ENCODE measurements around the gene CGB1.
A peak's percentile ranks its signal among the peaks of the same experiment; 100 is the strongest.
"Not testable (repeated sequence)": the region's sequence is repeated elsewhere in the genome, so short reads cannot be mapped to it uniquely, and the experiment has no call there.

The CGB1 gene

GRCh38 chr19:49056101-49056901, 19.6 kb upstream of the CGB1 start:
- Histone ChIP-seq H3K9me3 (ENCODE audit: severe bottlenecking) (no peaks in the 10 kb centered on the region), H3K4me1 (ENCODE audit: insufficient read depth, poor library complexity, severe bottlenecking) (no peaks in the 10 kb centered on the region), H3K27me3 (ENCODE audit: insufficient read depth, poor library complexity, severe bottlenecking) (no peaks in the 10 kb centered on the region), H3K36me3 (ENCODE audit: low read depth) (no peaks in the 10 kb centered on the region), H3K4me3 (ENCODE audit: severe bottlenecking) (peak overlapping the region; percentile 45), H3K27ac (ENCODE audit: poor library complexity, severe bottlenecking) (peak overlapping the region; percentile 59)
- DNase-seq (ENCODE audit: low spot score) (peak; percentile 73), ATAC-seq (ENCODE audit: low read depth) (peak; percentile 71)
- TF ChIP-seq, protein P1, sequence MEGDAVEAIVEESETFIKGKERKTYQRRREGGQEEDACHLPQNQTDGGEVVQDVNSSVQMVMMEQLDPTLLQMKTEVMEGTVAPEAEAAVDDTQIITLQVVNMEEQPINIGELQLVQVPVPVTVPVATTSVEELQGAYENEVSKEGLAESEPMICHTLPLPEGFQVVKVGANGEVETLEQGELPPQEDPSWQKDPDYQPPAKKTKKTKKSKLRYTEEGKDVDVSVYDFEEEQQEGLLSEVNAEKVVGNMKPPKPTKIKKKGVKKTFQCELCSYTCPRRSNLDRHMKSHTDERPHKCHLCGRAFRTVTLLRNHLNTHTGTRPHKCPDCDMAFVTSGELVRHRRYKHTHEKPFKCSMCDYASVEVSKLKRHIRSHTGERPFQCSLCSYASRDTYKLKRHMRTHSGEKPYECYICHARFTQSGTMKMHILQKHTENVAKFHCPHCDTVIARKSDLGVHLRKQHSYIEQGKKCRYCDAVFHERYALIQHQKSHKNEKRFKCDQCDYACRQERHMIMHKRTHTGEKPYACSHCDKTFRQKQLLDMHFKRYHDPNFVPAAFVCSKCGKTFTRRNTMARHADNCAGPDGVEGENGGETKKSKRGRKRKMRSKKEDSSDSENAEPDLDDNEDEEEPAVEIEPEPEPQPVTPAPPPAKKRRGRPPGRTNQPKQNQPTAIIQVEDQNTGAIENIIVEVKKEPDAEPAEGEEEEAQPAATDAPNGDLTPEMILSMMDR (IDR thresholded peaks at IDR 0.05; ENCODE audit: poor library complexity, severe bottlenecking), result no peak

- not testable (repeated sequence) for H3K4me1 ChIP-seq (ENCODE audit: insufficient read depth, poor library complexity, severe bottlenecking); H3K27me3 ChIP-seq (ENCODE audit: insufficient read depth, poor library complexity, severe bottlenecking); H3K36me3 ChIP-seq (ENCODE audit: low read depth); H3K9me3 ChIP-seq (ENCODE audit: severe bottlenecking); H3K4me3 ChIP-seq (ENCODE audit: severe bottlenecking); DNase-seq (ENCODE audit: low spot score)
- peak overlapping the region; percentile 34 for H3K27ac ChIP-seq (ENCODE audit: poor library complexity, severe bottlenecking)
- peak; percentile 99 for ATAC-seq (ENCODE audit: low read depth)
Observed at GRCh38 chr19:49050376-49051033, 13.8 kb upstream of the CGB1 start.

GRCh38 chr19:49049834-49050233, 13.1 kb upstream of the CGB1 start:
- H3K9me3 ChIP-seq (ENCODE audit: severe bottlenecking); H3K27me3 ChIP-seq (ENCODE audit: insufficient read depth, poor library complexity, severe bottlenecking); H3K4me3 ChIP-seq (ENCODE audit: severe bottlenecking); DNase-seq (ENCODE audit: low spot score); H3K36me3 ChIP-seq (ENCODE audit: low read depth); ATAC-seq (ENCODE audit: low read depth); H3K4me1 ChIP-seq (ENCODE audit: insufficient read depth, poor library complexity, severe bottlenecking): not testable (repeated sequence)
- peak overlapping the region; percentile 34 for H3K27ac ChIP-seq (ENCODE audit: poor library complexity, severe bottlenecking)

- not testable (repeated sequence) for H3K4me1 ChIP-seq (ENCODE audit: insufficient read depth, poor library complexity, severe bottlenecking); H3K4me3 ChIP-seq (ENCODE audit: severe bottlenecking); H3K27me3 ChIP-seq (ENCODE audit: insufficient read depth, poor library complexity, severe bottlenecking); ATAC-seq (ENCODE audit: low read depth); H3K36me3 ChIP-seq (ENCODE audit: low read depth); H3K9me3 ChIP-seq (ENCODE audit: severe bottlenecking); DNase-seq (ENCODE audit: low spot score); H3K27ac ChIP-seq (ENCODE audit: poor library complexity, severe bottlenecking)
Observed at GRCh38 chr19:49049011-49049410, 12.3 kb upstream of the CGB1 start, which contains the start of gene CGB8. TSS of gene CGB8 (minus strand) at chr19:49049111. CDS start at chr19:49048739, 372 bp downstream.

DNA sequence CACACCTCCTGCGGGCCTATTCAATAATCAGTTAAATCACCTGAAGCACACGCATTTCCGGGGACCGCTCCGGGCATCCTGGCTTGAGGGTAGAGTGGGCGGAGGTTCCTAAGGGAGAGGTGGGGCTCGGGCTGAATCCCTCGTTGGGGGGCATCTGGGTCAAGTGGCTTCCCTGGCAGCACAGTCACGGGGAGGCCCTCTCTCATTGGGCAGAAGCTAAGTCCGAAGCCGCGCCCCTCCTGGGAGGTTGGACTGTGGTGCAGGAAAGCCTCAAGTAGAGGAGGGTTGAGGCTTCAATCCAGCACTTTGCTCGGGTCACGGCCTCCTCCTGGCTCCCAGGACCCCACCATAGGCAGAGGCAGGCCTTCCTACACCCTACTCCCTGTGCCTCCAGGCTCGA, 6.9 kb upstream of the CGB1 start, which contains the start of gene CGB5:
Gene CGB5 (plus strand): TSS at position 301 of the 400 bp plus-strand sequence. CDS start 362 bp downstream, outside the sequence.
- H3K36me3 ChIP-seq (ENCODE audit: low read depth); H3K4me1 ChIP-seq (ENCODE audit: insufficient read depth, poor library complexity, severe bottlenecking); H3K27ac ChIP-seq (ENCODE audit: poor library complexity, severe bottlenecking); H3K27me3 ChIP-seq (ENCODE audit: insufficient read depth, poor library complexity, severe bottlenecking); H3K4me3 ChIP-seq (ENCODE audit: severe bottlenecking); ATAC-seq (ENCODE audit: low read depth); DNase-seq (ENCODE audit: low spot score); H3K9me3 ChIP-seq (ENCODE audit: severe bottlenecking): not testable (repeated sequence)

GRCh38 chr19:49042666-49043065, 6.0 kb upstream of the CGB1 start:
- not testable (repeated sequence) for DNase-seq (ENCODE audit: low spot score); H3K9me3 ChIP-seq (ENCODE audit: severe bottlenecking); H3K27me3 ChIP-seq (ENCODE audit: insufficient read depth, poor library complexity, severe bottlenecking); H3K27ac ChIP-seq (ENCODE audit: poor library complexity, severe bottlenecking); H3K4me3 ChIP-seq (ENCODE audit: severe bottlenecking); H3K4me1 ChIP-seq (ENCODE audit: insufficient read depth, poor library complexity, severe bottlenecking); H3K36me3 ChIP-seq (ENCODE audit: low read depth); ATAC-seq (ENCODE audit: low read depth)

GRCh38 chr19:49042177-49042576, 5.5 kb upstream of the CGB1 start:
- DNase-seq (ENCODE audit: low spot score) (no peak), ATAC-seq (ENCODE audit: low read depth) (peak; percentile 68)
- H3K27ac ChIP-seq (ENCODE audit: poor library complexity, severe bottlenecking), result peak overlapping the region; percentile 11
- no peak overlapping the region for H3K4me3 ChIP-seq (ENCODE audit: severe bottlenecking)
- no peaks in the 10 kb centered on the region for H3K9me3 ChIP-seq (ENCODE audit: severe bottlenecking)
- no peaks in the 10 kb centered on the region for H3K27me3 ChIP-seq (ENCODE audit: insufficient read depth, poor library complexity, severe bottlenecking)
- TF ChIP-seq, protein P1 (IDR thresholded peaks at IDR 0.05; ENCODE audit: poor library complexity, severe bottlenecking), result no peak
- no peaks in the 10 kb centered on the region for H3K36me3 ChIP-seq (ENCODE audit: low read depth)
- H3K4me1 ChIP-seq (ENCODE audit: insufficient read depth, poor library complexity, severe bottlenecking), result no peaks in the 10 kb centered on the region

GRCh38 chr19:49039736-49040135, 3.0 kb upstream of the CGB1 start:
- not testable (repeated sequence) for ATAC-seq (ENCODE audit: low read depth); H3K4me3 ChIP-seq (ENCODE audit: severe bottlenecking); H3K36me3 ChIP-seq (ENCODE audit: low read depth); H3K27me3 ChIP-seq (ENCODE audit: insufficient read depth, poor library complexity, severe bottlenecking); H3K9me3 ChIP-seq (ENCODE audit: severe bottlenecking); DNase-seq (ENCODE audit: low spot score); H3K4me1 ChIP-seq (ENCODE audit: insufficient read depth, poor library complexity, severe bottlenecking); H3K27ac ChIP-seq (ENCODE audit: poor library complexity, severe bottlenecking)

GRCh38 chr19:49038557-49039276, 2.0 kb upstream of the CGB1 start:
- not testable (repeated sequence) for H3K9me3 ChIP-seq (ENCODE audit: severe bottlenecking); H3K4me3 ChIP-seq (ENCODE audit: severe bottlenecking); DNase-seq (ENCODE audit: low spot score); H3K4me1 ChIP-seq (ENCODE audit: insufficient read depth, poor library complexity, severe bottlenecking); H3K27me3 ChIP-seq (ENCODE audit: insufficient read depth, poor library complexity, severe bottlenecking); H3K36me3 ChIP-seq (ENCODE audit: low read depth)
- H3K27ac ChIP-seq (ENCODE audit: poor library complexity, severe bottlenecking), result peak overlapping the region; percentile 26
- ATAC-seq (ENCODE audit: low read depth), result peak; percentile 82

Data from RWPE2 (cell line).